Omental fat pad (tissue), 4 donors: ENCODE measurements around the gene USP48. TPM values are rescaled to one million over a fixed set of nuclear protein-coding genes. Genes with fewer than 3 reads are reported as not detected.

ENCODE experiments used
- ATAC-seq: fragments of 150-250 bp; one replicate; pipeline ENCODE4 v1.9.1; 2016; ENCODE audit warnings: mild to moderate bottlenecking, moderate library complexity; ENCODE audit not compliant: low FRiP score
- DNase-seq: peaks from one replicate; pipeline ENCODE4 v3.0.0-alpha.2; 2019; ENCODE audit warnings: low spot score
- CTCF ChIP-seq, 3 donors: fragments of 450-650 bp; IDR thresholded peaks; one replicate each; pipeline ENCODE4 v1.5.1; 2016 to 2017; ENCODE audit warnings: antibody characterized with exemption in 3 of 3, mild to moderate bottlenecking in 3 of 3, moderate library complexity in 2 of 3
- total RNA-seq, 4 donors: library from RNA; depleted of rRNA; stranded (reverse); fragments of >200 nt; gene quantifications; one replicate each; pipeline ENCODE4 v1.1.0, GENCODE V29; 2016

The USP48 gene
- total RNA-seq, 4 donors from 2014 or later = 30.5 to 49.8 (median 39.5) TPM

GRCh38 chr1:21671915-21672314 lies 111.0 kb downstream of the USP48 start:
- ATAC-seq (no peak), DNase-seq (no peak)
- no peak for TF ChIP-seq CTCF (IDR thresholded peaks at IDR 0.05)

GRCh38 chr1:21670956-21671902 lies 111.7 kb downstream of the USP48 start:
- no peak for TF ChIP-seq CTCF (IDR thresholded peaks at IDR 0.05)
- ATAC-seq (no peak), DNase-seq (no peak)

- DNase-seq (no peak), ATAC-seq (no peak)
- no peak for TF ChIP-seq CTCF (IDR thresholded peaks at IDR 0.05)
These were observed 112.7 kb downstream of the USP48 start for GRCh38 chr1:21670059-21670881.

GRCh38 chr1:21669258-21670058 lies 113.5 kb downstream of the USP48 start, which contains the start of gene RAP1GAP:
TSS of gene RAP1GAP (minus strand) at chr1:21669357. CDS start at chr1:21620032, 49,325 bp downstream.
- TF ChIP-seq CTCF (IDR thresholded peaks at IDR 0.05) = no peak
- ATAC-seq (peak; percentile 15), DNase-seq (no peak)

- no peak for ATAC-seq
- TF ChIP-seq CTCF (IDR thresholded peaks at IDR 0.05) = no peak
- no peak for DNase-seq
These were observed 114.0 kb downstream of the USP48 start for GRCh38 chr1:21668951-21669257.

GRCh38 chr1:21668232-21668950 lies 114.6 kb downstream of the USP48 start:
- no peak for TF ChIP-seq CTCF (IDR thresholded peaks at IDR 0.05)
- ATAC-seq (no peak), DNase-seq (no peak)
